Mucosa of descending colon (tissue), 3 donors: Measurements from ENCODE around the gene EZR. TPM values are rescaled to one million over a fixed set of nuclear protein-coding genes. Genes with fewer than 3 reads are reported as not detected.

Experiments
- ATAC-seq: fragments of 200-7000 bp; cut with Tn5 transposase; one replicate; pipeline ENCODE4 v1.9.1; 2020; ENCODE audit warnings: mild to moderate bottlenecking, moderate library complexity
- DNase-seq, 3 donors: peaks; one replicate each; pipeline ENCODE4 v3.0.0-alpha.2; 2020
- H3K36me3 ChIP-seq: fragments of 200-600 bp; one replicate; pipeline ENCODE4 v1.8.0; 2021; ENCODE audit warnings: low read depth, mild to moderate bottlenecking
- H3K4me1 ChIP-seq: fragments of 200-600 bp; one replicate; pipeline ENCODE4 v1.8.0; 2021; ENCODE audit warnings: low read depth, mild to moderate bottlenecking
- H3K4me3 ChIP-seq: fragments of 200-600 bp; one replicate; pipeline ENCODE4 v1.8.0; 2021; ENCODE audit warnings: mild to moderate bottlenecking
- H3K9me3 ChIP-seq: fragments of 200-600 bp; one replicate; pipeline ENCODE4 v1.8.0; 2021; ENCODE audit warnings: mild to moderate bottlenecking
- intact Hi-C, 2 donors: fragments of 100-400 bp; cut with DNase I in 1 of 2; cut with micrococcal nuclease in 1 of 2; formaldehyde crosslinking; loops; one replicate each; pipeline versions ENCODE4 v1.11.0 to v1.11.1; 2022; cut with DNase I, micrococcal nuclease
- total RNA-seq, 3 donors: library from RNA; stranded (reverse); fragmentation: NEBNext Ultra II Directional in 2 of 3; extraction: Animal tissue kit (Norgen Biotek cat#: 25700) in 2 of 3; gene quantifications; one replicate each; pipeline versions ENCODE4 v1.2.1 to v1.2.4, GENCODE V29; 2021 to 2023
- TF ChIP-seq, protein P1 (sequence below): fragments of 200-600 bp; IDR thresholded peaks from one replicate; pipeline ENCODE4 v1.8.0; 2022; ENCODE audit warnings: antibody characterized with exemption, mild to moderate bottlenecking
- donor health status: DM: no; HTN: no; CAD: no; lungs with moderate emphysema.
- donor health status: DM: no; HTN: no; CAD: no.
- donor health status: DM: no; HTN: yes; CAD: no.

EZR gene
- total RNA-seq, 3 donors from 2014 or later = 220 to 421 (median 334) TPM

DNA sequence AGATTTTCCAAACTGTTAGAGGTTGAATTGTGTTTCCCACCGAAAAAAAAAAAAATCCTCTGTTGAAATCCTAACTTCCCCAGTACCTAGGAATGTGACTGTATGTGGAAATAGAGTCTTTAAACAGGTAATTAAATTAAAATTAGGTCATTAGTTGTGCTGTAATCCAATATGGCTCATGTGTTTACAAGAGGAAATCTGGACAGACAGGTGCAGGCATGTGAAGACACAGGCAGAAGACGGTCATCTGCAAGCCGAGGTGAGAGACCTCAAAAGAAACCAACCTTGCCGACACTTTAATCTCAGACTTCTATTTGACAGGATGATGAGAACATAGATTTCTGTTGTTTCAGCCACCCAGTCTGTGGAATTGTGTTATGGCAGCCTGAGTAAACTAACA is 28.6 kb upstream of the EZR start:
- H3K4me3 ChIP-seq = no peak overlapping the region
- intact Hi-C loops = no loop called here
- TF ChIP-seq, protein P1, sequence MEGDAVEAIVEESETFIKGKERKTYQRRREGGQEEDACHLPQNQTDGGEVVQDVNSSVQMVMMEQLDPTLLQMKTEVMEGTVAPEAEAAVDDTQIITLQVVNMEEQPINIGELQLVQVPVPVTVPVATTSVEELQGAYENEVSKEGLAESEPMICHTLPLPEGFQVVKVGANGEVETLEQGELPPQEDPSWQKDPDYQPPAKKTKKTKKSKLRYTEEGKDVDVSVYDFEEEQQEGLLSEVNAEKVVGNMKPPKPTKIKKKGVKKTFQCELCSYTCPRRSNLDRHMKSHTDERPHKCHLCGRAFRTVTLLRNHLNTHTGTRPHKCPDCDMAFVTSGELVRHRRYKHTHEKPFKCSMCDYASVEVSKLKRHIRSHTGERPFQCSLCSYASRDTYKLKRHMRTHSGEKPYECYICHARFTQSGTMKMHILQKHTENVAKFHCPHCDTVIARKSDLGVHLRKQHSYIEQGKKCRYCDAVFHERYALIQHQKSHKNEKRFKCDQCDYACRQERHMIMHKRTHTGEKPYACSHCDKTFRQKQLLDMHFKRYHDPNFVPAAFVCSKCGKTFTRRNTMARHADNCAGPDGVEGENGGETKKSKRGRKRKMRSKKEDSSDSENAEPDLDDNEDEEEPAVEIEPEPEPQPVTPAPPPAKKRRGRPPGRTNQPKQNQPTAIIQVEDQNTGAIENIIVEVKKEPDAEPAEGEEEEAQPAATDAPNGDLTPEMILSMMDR = no peak
- no peak for ATAC-seq
- no peaks in the 10 kb centered on the region for H3K36me3 ChIP-seq
- H3K9me3 ChIP-seq = no peaks in the 10 kb centered on the region
- peaks cover 25% of the 10 kb centered on the region for H3K4me1 ChIP-seq
- no peak for DNase-seq

DNA sequence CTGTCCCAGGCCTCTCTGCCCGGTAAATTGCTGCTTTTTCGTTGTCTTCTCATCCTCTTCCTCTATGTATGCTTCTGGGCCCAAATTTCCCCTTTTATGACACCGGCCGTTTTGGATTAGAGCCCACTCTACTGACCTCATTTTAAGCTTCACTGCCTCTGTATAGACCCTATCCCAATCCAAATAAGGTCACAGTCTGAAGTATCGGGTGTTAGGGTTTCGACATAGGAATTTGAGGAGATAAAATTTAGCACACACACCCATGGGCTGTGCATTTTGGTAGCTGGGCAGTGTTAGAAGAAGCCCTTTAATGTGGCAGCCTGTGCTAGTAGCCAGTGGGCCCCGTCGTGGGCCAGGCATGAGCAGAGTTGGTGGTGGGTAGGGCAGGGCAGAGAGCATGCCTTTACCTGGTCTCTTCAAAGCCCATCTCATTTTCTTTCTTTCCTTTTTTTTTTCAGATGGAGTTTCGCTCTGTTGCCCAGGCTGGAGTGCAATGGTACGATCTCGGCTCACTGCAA is 27.9 kb upstream of the EZR start:
- Histone ChIP-seq H3K4me3 (no peak overlapping the region), H3K4me1 (peaks cover 19% of the 10 kb centered on the region), H3K36me3 (no peaks in the 10 kb centered on the region), H3K9me3 (no peaks in the 10 kb centered on the region)
- TF ChIP-seq, protein P1 = no peak
- intact Hi-C loops = no loop called here
- no peak for DNase-seq
- ATAC-seq = no peak

DNA sequence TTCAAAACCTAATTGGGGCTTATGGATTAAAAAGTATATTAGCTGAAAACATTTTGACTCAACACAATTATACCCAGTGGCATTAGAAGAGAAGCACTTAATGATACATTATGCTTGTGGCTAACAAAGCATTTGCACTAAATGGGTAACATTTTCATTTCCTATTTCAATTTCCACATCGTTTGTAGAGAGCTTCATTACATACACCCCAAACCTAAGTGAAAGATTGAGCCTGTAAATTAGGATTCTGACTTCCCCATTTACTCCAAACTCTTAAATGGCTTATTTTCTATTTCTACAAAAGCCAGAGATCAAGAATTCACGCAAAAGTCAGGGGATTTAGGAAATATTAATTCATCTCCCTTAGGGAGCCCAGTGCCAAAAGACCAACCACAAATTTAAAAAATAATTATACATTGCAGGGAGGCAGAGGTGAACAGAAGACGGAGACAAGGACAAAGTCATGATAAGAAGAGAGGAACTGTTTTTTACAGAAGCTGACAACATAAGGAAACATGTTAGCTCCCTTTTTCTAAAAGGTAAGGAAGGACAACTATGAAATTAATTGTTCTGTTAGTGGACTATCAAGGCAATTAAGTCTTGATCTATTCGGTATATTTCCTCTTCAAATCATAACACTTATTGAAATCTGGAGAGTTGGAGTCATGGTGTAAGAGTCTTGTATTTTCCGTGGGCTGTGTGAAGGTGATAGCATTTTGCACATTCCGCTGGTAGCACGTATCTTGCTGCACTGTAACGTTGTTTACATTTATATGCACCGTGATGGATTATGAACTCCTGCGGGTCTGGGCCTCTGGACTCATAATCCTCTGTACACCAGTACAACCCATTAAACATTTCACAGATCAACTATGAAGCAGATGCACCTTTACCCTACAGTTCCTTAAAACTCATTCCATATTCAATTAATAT is 24.8 kb upstream of the EZR start:
- intact Hi-C loops = no loop called here
- peak; percentile 34 for ATAC-seq
- no peak overlapping the region for H3K4me3 ChIP-seq
- H3K4me1 ChIP-seq = no peaks in the 10 kb centered on the region
- no peak for DNase-seq
- no peaks in the 10 kb centered on the region for H3K36me3 ChIP-seq
- H3K9me3 ChIP-seq = no peaks in the 10 kb centered on the region
- TF ChIP-seq, protein P1 = no peak

DNA sequence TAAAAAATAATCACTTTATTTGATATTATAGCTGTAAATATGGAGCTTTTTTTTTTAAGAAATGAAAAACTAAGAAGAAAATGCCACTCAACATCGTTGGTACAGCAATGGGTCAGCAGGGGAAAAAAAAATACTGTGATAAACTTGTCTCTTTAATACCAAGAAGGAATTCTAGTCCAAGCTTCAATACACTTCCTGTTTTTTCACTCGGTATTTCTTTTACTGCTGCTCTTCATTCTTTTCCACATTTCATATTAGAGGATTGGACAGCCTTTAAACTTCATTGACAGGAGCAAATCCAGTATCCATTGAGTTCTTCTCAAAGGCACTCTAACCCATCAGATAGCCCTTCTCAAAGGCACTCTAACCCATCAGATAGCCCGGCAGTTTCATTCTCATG is 22.2 kb upstream of the EZR start:
- TF ChIP-seq, protein P1 = no peak
- ATAC-seq = no peak

DNA sequence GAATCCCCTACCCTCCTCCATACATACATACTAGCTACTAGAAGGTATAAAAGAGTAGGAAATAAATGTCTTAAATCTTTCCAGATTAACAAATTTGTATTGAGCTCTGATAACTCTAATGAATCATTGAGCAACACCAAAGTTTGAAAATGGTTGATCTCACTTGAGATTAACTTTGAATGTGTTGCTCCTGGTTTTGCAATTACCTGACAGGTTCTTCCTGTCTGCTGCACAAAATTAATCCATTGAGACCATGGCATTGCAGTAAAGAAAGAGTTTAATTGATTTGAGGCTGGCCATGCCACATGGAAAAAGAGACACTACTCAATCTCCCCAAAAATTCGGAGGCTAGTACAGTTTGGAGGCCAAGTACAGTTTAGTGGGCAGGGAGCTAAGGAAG is 21.3 kb upstream of the EZR start:
- H3K36me3 ChIP-seq = no peaks in the 10 kb centered on the region
- no peaks in the 10 kb centered on the region for H3K9me3 ChIP-seq
- peaks cover 7% of the 10 kb centered on the region for H3K4me1 ChIP-seq
- intact Hi-C loops = no loop called here
- DNase-seq (no peak), ATAC-seq (no peak)
- TF ChIP-seq, protein P1 = no peak
- no peak overlapping the region for H3K4me3 ChIP-seq

More for the DNA sequence above, 22.2 kb upstream of the EZR start:
- H3K36me3 ChIP-seq = no peaks in the 10 kb centered on the region
- no peaks in the 10 kb centered on the region for H3K4me1 ChIP-seq
- no peaks in the 10 kb centered on the region for H3K9me3 ChIP-seq
- DNase-seq = no peak
- intact Hi-C loops = no loop called here
- no peak overlapping the region for H3K4me3 ChIP-seq
